Stimulated activated CD4-positive, alpha-beta T cell treated with anti-CD3 and anti-CD28 coated beads, Interleukin-4, amount 100 ng/mL, for 4 hours (primary cell): Measurements from ENCODE around the gene ENTR1.

Experiments used
- DNase-seq, 2 experiments: peaks; one replicate each; pipeline ENCODE4 v3.0.0-alpha.2; 2020

Gene ENTR1

DNA sequence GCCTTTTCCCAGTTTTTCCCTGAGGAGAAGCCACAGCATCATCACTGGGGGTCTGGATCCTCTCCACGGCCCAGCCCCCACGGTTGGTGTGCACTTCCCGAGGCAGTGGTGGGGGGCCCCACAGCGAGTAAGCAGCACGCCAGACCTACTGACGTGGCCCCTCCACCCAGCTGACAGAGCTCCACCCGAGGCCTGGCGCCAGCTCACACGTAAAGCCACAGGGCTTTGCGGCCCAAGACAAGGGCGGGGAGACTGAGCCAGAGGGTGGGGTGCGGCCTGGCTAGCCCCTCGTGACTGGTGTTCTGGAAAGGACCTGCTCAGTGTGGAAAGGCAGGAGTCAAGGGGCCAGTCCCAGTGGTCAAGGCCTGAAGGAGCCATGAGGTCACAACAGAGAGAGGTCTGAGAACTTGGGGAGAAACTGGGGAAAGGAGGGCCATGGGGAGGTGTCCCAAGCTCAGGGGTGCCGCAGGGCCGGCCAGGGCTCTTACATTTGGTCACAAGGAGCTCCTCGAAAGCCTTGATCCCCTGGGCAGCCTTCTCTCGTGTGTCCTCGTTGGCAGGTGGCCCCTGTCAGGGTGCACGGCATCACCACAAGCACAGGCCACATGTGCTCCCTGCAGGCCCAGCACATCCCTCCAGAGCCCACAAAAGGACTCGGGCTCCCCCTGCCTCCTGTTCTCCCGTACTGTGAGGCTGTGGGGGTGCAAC lies 15.9 kb downstream of the ENTR1 start:
- no peak for DNase-seq

DNA sequence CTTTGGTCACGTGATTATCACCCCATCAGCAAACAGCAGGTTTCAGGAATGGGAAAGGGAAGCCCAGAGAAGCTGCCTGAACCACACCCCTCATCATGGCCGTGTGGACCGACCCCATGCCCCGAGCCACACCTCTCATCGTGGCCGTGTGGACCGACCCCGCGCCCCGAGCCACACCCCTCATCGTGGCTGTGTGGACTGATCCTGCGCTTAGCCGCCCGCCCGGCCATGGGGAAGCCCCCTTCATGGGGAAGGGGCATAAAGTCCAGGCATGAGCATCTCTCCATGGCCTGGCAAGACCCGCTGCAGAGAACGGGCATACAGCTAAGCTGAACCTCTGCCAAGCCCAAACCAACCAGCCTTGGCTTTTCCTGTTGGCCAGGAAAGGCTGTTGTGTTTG lies 16.9 kb downstream of the ENTR1 start:
- DNase-seq: no peak

GRCh38 chr9:136392538-136393449 lies 17.6 kb downstream of the ENTR1 start:
- no peak for DNase-seq

DNA sequence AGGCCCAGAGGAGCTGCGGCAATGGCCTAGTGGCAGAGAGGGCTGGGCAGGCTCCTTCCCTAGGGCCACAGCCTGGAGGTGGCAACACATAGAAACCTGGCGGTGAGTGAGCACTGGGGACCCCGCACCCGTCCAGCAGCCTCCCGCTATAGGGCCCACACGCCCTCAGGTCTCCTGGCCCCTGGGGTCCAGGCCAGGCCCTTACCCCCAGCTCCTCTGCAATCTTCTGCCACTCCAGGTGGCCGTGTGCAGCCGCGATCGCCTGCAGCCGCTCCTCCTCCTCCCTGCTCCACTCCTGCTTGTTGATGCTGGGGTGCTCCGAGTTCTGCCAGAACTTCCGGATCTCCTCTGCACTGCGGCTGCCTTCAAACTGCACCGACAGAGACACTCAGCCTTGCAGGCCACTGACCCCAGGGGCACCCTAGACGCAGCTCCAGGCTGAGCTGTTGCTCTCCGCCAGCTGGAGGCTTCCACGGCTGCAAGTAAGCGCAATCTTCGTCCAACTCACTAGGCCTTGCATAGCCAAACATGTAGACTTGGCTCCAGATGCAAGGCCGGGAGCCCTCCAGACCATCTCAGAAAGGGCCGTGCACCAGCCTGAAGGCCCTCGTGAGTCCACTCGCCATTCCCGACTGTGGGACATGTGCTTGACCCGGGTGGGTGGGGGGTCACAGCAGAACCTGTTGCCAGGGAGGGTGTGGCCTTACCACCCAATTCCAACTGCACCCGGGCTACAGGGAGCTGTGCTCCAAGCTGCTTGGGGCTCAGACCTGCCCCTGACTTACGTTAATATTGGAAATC lies 18.5 kb downstream of the ENTR1 start:
- DNase-seq: no peak

- no peak for DNase-seq
Observed at GRCh38 chr9:136389396-136389795, 21.0 kb downstream of the ENTR1 start.

DNA sequence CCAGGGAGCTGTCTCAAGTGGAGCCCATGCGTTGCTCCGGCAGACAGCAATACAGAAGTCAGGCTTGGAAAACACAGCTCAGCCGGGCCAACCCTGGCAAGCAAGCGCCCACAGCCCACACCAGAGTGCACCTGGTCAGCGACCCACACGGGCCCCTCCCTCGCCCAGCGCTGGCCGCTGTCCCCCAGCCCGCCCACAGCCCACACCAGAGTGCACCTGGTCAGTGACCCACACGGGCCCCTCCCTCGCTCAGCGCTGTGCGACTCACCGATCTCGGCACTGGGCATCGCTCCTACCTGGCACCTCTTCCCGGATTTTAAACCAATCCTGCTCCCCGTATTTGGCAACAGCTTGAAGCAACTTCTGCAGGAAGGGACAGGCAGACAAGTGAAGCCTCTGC lies 23.2 kb downstream of the ENTR1 start:
- no peak for DNase-seq

GRCh38 chr9:136386018-136386417 lies 24.4 kb downstream of the ENTR1 start:
- DNase-seq: no peak

- peak in 1 of 2 experiments; percentile 33 for DNase-seq
Observed at GRCh38 chr9:136385015-136385414, 25.4 kb downstream of the ENTR1 start.

GRCh38 chr9:136383436-136383835 lies 27.0 kb downstream of the ENTR1 start:
- DNase-seq: no peak

DNA sequence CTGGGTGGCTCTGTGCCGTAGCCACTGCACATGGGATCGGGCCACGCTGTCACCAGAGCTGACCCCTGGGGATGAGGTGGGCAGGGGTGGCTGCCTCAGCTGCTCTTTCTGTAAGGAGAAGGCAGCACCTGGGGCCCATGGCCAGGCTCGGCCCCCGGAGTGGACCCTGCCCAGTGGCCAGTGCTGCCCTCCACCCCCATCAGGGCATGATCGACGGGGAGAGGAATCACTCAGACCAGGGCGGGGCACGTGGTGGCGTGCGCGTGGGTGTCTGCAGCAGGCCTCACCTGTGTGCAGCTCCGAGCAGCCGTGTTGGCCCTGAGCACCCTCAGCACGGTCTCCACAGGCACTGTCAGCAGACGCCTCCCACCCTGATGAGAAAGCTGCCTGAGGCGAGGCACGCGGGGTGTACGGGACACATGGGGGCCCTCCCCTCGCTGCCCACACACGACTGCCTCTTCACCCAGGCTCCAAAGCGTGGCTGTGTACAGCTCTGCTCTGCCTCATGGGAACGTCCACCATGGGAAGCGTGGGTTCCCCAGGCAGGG lies 28.4 kb downstream of the ENTR1 start:
- no peak for DNase-seq

DNA sequence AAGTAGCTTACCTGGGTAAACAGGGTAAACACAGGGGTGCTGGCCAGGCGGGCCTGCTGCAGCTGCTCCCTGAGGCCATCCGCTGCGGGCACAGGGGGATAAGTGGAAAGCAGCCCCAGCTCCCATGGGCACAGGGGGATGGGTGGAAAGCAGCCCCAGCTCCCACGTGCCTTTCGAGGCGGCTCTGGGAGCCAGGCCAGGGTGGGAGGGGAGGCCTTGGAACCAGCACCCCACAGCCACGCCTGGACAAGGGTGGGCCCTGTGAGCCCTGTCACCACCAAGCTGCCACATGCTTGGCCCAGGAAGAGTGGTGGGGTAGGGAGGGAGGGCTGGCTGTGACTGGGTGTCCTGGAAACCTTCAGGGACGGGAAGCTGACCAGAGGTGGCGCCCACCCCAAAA lies 29.1 kb downstream of the ENTR1 start:
- no peak for DNase-seq

DNA sequence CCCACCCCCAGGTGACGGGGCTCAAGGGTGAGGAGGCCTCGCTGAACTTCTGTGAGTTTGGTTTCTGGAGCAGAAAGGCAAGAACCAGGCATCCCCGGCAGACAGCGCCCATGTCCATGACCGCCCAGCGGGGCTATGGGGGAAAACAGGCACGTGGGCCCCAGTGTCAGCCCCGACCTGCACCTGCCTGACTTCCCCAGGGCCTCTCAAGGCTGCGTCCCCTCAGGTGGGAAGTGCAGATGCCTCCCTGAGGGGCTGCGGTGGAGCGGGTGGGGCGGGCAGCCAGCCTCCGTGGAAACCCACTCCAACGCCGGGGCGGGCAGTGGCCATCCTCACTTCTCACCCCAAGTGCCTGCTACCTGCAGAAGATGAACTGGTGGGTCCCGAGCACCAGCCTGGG lies 30.0 kb downstream of the ENTR1 start:
- no peak for DNase-seq

DNA sequence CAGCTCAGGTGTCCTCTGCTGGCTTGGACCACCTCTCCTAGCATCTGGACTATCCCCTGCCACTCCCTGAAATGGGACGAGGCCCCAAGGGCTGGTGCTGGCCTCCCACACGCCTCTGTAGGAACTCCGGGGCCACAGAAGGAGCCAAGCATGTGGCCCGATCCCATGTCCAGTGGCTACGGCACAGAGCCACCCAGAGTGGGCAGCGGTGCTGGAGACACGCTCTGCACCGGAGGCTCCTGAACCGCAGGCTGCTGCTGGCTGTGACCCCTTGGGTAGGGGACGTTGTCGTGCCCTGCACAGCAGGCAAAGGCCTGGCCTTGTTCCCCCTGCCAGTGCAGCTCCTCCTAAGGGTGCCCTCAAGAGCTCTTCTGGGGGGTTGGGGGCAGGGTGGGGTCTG lies 30.5 kb downstream of the ENTR1 start:
- no peak for DNase-seq

DNA sequence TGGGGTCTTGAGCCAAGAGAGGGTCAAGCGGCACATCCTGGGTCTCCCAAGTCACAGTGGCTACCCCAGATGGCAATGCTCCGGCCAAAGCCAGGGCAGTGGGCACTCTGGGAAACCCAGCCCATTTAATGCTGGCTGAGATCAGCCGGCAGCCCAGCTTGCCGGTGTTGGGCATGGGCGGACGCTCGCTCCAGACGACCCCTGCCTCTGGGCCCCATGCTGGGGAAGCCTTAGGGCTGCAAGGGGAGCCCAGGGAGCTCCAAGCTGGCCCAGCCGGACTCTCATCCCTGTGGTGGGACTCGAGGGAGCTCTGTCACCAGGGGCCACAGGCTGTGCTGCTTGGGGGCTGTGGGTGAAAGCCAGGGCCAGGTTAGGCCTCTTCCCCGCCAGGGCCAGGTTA lies 31.0 kb downstream of the ENTR1 start:
- no peak for DNase-seq

- no peak for DNase-seq
Observed at GRCh38 chr9:136379003-136379287, 31.5 kb downstream of the ENTR1 start.

- no peak for DNase-seq
Observed at GRCh38 chr9:136378170-136379002, 32.0 kb downstream of the ENTR1 start.

DNA sequence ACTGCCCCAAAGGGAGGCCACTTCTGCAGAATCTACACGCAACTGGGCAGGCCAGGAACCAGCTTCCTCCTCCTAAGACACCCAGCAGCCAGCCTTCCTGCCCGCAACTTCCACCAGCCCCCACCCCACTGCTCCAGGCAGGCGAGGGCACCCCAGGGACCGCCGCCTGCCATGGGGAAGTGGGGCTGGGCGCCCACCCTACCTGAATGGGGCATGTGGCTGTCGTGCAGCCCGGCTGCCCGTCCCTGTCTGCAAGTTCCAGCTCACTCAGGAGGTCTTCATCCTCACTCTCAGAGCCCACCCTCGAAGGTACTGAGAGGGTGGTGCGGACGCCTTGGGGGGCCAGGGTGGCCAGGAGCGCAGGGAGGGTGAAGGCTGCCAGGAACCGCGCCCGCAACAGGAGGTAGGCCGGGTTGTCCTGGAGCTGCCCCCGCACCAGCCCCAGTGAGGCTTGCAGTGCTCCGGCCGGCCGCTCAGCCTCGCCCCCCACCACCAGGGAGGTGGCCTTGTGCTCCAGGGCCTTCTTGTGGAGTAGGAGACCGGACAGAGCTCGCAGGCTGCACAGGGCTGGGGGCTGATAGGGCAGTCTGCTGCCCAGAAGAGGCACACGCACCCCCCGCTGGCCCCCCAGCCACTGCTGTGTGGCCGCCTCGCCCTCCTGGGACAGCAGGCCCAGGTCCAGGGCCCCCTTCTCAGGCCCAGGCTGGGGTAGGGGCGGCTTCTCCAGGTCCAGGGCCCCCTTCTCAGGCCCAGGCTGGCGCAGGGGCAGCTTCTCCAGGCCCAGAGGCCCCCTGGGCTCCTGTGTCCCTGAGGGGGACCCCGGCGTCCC lies 32.9 kb downstream of the ENTR1 start:
- DNase-seq: no peak

DNA sequence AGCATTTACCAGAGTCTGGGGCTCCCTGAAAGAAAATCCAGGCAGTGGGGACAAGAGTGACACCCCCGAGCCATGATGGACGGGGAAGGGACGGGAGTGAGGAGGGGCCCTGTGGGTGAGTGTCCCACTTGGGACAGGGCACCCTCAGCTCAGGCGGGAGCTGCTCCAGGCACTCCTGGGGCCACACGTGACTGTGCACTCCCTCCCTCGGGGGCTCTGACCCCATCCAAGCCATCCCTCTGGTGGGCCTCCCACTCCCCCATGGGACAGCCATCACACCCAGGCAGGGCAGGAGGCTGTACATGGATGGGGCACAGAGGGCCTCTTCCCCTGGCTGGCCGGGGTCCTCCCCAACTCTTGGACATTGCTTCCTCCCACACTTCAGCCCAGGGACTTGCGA lies 34.0 kb downstream of the ENTR1 start:
- no peak for DNase-seq

DNA sequence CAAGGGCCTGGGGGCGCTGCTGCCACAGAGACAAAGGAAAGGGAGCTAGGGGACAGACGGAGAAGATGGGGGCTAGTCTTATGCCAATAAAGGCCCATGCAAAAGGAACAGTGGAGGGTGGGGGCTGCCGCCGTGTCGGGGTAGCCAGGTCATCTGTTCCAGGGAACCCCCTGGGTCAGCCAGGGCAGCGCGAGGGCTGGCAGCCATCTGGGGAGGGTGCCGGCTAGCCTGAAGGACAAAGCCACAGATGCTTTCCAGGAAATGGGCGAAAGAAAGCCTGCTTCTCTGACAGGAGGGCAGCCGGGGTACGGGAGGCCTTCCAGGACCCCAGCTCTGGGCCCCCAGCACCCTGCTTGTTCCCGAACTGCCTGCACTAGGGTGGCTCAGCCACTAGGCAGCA lies 35.3 kb downstream of the ENTR1 start:
- no peak for DNase-seq

DNA sequence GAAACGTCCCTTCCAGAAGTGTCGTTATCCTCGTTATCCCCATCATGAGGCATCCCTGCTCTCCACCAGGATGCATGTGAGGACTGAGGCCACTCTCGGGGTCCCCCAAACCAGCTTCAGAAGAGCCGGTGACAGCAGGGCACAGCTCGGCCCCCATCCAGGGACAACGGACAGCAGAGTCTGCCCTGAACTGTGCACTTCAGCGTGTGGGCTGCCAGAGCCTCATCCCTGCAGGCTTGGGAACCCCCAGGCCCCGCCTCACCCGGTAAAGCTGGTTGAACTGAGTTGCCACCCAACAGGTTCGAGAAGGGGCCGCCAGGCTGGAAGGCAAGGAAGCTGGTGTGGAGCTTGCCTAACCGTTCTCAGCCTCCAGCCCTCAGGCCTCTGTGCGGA lies 36.2 kb downstream of the ENTR1 start:
- DNase-seq: no peak
